Kasumi-1 (cell line): ENCODE measurements around the gene CARD11.

ENCODE experiments used
- DNase-seq, 2 experiments: peaks; one replicate each; lab custom pipeline; 2025; lab: John Stamatoyannopoulos, UW

Gene CARD11

GRCh38 chr7:2939193-2939885, 104.3 kb downstream of the CARD11 start:
- peak; percentile 39 to 43 for DNase-seq

DNA sequence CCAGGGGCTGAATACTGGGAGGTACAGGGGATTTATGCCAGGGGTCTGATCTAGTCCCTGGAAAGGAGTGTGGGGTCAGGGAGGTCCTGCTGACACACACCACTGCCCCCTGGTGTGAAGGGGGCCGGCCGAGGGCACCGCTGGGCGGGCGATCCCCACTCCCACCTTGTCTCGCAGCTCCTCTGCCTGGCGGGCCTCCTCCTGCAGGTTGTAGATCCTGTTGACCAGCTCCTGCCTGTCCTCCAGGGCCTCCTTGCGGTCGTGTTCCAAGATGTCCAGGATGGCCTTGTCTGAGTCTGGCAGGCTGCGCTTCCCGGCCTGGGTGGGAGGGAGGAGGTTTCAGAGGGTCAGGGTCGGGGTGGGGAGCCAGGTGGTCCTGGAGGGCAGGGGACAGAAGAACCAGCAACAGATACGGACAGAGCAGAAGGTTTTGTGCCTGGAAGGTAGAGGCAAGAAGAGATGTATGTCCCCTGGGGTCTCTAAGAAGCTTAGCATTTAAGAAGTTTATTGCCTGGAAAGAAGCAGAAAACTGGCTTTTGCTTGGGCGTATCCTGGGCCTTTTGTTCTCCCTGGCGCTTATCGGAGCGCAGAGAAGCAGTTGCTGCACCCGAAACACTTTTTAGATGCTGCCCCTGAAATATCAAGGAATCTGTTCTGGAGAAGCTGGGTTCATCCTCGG, 105.0 kb downstream of the CARD11 start:
- DNase-seq: no peak

- DNase-seq: no peak
These were observed 105.8 kb downstream of the CARD11 start for GRCh38 chr7:2937701-2938513.

- DNase-seq: no peak
These were observed 106.6 kb downstream of the CARD11 start for GRCh38 chr7:2936891-2937580.

- DNase-seq: no peak
These were observed 107.4 kb downstream of the CARD11 start for GRCh38 chr7:2936301-2936700.

- DNase-seq: no peak
These were observed 108.5 kb downstream of the CARD11 start for GRCh38 chr7:2934984-2935740.

DNA sequence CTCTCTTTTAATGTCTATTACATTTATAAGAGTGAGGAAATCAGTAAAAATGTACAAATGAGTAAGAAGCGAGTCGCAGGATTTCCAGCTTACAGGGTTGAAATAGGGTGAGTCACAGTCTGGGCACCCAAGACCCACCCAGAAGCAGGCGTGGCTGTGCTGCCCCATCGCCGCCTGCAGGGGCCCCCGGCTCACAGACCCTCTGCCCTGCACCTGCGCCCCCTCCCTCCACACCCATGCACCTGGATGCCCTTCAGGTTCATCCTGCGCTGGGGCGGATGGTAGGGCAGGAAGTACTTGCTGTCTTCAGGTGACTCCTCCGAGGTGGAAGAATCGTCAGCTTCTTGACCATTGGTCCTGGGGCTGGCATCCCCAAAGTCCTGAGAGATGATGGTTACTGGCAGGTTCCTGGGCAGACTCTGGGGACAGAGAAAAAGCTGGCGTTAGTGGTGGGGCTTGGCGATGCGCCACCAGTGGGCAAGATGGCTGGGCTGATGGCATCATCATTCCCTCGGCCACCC, 109.4 kb downstream of the CARD11 start:
- no peak for DNase-seq

DNA sequence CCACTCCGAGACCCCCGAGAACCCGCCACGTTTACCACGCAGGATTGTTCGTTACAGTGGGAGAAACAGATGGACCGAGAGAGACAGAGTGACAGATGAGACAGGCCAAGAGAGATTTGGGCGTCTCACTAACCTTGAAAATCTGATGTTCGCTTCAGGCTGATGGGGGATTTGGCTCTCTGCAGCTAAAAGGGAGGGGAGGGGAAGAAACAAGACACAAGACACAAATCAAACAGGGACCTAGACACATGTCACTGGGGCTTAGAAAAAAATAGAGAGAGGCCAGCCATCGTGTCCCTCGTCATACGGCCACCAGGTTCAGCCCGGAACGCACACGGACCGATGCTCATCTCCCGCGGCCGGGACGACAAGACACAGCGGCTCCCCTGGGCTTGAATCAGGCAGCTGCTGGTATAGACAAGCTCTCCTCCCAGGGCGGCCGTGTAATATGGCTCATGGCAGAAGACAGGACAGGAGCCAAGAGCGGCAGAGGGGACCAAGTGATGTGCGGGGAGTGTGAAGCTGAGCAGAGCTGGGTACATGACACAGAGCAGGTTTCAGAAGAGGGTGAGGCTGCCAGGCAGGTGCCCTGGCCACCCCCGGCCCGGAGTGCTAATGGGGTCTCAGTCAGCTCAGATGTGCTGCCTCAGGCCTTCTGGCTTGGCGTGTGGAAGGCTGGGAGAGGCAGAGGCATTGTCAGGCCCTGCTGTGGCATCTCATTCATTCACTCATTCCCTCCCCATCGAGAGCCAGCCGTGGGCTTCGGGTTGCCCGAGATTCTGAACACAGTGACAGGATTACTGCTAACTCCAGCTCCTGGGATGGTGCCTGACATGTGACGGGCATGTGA, 111.0 kb downstream of the CARD11 start:
- no peak for DNase-seq

DNA sequence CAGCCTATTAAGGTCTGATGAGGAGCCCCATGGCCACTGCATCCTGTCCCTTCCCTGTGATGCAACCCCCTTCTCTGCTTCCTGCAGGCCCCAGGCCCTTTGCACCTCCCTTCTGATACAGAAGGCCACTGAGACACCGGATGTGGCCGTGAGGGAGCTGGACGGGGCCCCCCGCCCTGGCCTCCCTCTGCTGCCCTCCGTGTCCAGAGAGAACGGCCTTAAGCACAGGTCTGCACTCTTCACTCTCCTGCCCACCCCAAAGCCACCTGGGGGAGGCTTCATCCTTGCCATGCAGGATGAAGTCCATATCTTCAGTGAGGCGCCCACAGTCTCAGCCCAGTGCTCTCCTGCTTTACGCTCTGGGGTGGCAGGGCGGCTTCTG, 112.6 kb downstream of the CARD11 start:
- no peak for DNase-seq

GRCh38 chr7:2930310-2931033, 113.2 kb downstream of the CARD11 start:
- DNase-seq: no peak

GRCh38 chr7:2929321-2930201, 114.1 kb downstream of the CARD11 start:
- DNase-seq: no peak

DNA sequence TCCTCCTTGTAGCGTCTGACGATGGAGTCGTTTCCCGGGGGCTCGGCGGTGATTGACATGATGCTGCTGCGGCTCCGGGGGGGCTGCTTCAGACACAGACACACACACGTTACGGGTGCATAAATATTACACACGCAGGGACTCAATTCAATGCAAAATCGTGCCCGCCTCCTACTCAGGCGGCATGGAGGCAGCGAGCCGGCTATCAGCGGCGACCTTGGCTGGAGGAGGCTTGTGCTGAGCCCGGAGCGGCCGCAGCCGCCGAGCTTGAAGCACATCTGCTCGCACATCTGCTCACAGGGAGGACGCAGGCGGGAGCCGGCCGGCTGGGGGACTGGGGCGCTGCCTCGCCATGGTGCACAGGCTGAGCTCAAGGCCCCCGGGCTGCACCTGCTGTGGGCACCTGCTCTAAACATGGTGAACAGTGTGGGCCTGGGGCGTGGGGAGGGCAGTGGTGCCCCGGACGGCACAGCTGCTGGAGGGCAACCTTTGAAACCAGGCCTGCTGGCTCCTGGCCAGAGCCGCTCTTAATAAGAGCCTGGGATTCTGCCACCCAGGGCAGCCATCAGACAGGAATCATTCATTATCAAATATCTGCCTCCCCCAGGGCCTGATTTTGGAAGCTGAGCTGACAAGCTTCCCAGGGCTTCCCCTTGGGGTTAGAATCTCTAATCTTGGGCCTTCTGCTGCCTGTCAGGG, 114.9 kb downstream of the CARD11 start:
- no peak for DNase-seq

GRCh38 chr7:2928256-2928612, 115.4 kb downstream of the CARD11 start:
- DNase-seq: no peak

- DNase-seq: no peak
These were observed 116.1 kb downstream of the CARD11 start for GRCh38 chr7:2927592-2927991.

DNA sequence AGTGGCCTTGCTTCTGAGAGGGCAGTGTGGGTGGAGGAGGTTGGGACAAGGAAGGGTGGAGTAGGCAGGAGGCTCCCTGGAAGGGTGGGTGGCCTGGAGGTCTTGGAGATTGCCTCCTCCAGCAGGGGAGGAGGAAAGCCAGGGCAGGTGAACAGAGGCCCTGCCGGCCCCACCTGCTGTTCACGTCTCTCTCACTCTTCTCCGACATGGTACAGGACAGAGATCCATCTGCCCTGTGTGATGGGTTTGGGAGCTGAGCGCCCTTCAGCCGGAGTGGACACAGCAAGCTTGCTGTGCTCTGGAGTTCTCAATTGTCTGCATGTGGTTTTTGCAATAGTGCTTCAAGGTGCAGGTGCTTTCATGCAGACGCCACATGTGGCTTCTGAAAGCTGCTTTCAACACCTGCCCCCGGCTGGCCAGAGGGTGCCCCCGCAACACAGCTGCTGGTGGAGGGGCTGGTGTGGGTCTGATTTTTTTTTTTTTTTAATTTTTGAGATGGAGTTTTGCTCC, 116.7 kb downstream of the CARD11 start:
- no peak for DNase-seq

DNA sequence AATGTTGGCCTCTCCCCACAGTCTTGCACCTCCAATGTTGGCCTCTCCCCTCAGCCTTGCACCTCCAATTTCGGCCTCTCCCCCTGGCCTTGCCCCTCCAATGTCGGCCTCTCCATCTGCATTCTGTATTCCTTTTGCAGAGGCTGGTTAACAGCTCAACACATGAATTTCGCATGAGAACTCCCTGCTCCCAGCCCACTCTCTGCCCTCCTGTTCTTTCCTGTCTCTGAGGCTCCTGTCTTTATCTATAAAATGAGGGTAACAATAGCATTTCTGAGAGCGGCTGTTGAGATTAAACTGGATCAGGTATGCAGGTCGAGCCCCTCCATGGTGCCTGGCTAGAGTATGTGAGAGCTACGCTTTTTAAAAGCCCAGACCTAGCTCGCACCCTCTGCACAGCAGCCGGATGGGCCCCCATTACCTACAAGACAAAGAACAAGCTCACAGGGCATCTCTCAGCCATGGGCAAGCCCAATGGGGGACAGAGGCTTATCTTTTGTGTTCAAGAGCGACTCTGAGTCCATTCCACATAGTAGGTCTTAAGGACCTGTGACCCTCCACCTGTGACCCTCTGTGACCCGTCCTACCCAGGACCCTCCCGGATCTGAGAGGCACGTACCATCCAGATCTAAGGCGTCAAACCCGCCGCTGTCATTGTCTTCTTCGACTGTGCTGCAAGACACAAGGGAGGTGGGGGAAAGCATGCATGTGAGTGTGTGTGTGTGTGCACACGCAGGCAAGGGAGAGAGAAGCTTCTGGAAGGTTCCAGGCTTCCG, 117.4 kb downstream of the CARD11 start:
- DNase-seq: no peak
